Memory B cell (primary cell): ENCODE data around the gene EPN2.

Experiments used
- ATAC-seq: fragments of 150-1000 bp; cut with Tn5 transposase; 2 replicates; pipeline ENCODE4 v1.10.0; 2021; ENCODE audit warnings: low read depth, mild to moderate bottlenecking, moderate library complexity
- DNase-seq, 2 donors: peaks; one replicate each; pipeline ENCODE4 v3.0.0; 2022; ENCODE audit warnings: low spot score in 2 of 2
- H3K27ac Mint-ChIP-seq: one replicate; pipeline ENCODE4 v1.8.0; 2022; ENCODE audit warnings: mild to moderate bottlenecking, moderate library complexity, mixed read lengths
- H3K27me3 Mint-ChIP-seq: one replicate; pipeline ENCODE4 v1.8.0; 2022; ENCODE audit warnings: mixed read lengths
- H3K36me3 Mint-ChIP-seq: one replicate; pipeline ENCODE4 v1.8.0; 2022; ENCODE audit warnings: mild to moderate bottlenecking, mixed read lengths
- H3K4me1 Mint-ChIP-seq: one replicate; pipeline ENCODE4 v1.8.0; 2022; ENCODE audit warnings: mixed read lengths
- H3K4me3 Mint-ChIP-seq: one replicate; pipeline ENCODE4 v1.8.0; 2022; ENCODE audit warnings: mild to moderate bottlenecking, moderate library complexity, mixed read lengths
- H3K9me3 Mint-ChIP-seq: one replicate; pipeline ENCODE4 v1.8.0; 2022; ENCODE audit warnings: mixed read lengths

Gene EPN2

GRCh38 chr17:19285213-19285900 is 48.2 kb downstream of the EPN2 start:
- Mint-ChIP-seq H3K27me3 (no peaks in the 10 kb centered on the region), H3K27ac (no peak overlapping the region), H3K4me3 (no peak overlapping the region), H3K36me3 (peaks cover 17% of the 10 kb centered on the region), H3K9me3 (no peaks in the 10 kb centered on the region), H3K4me1 (peaks cover 13% of the 10 kb centered on the region)
- no peak for DNase-seq
- no peak for ATAC-seq

- peaks cover 19% of the 10 kb centered on the region for H3K36me3 Mint-ChIP-seq
- H3K4me1 Mint-ChIP-seq: peaks cover 13% of the 10 kb centered on the region
- no peaks in the 10 kb centered on the region for H3K9me3 Mint-ChIP-seq
- H3K27ac Mint-ChIP-seq: no peak overlapping the region
- ATAC-seq: no peak
- no peak for DNase-seq
- no peaks in the 10 kb centered on the region for H3K27me3 Mint-ChIP-seq
- H3K4me3 Mint-ChIP-seq: no peak overlapping the region
These were observed 49.7 kb downstream of the EPN2 start for GRCh38 chr17:19286751-19287341.

GRCh38 chr17:19287651-19288050 is 50.5 kb downstream of the EPN2 start:
- Mint-ChIP-seq H3K4me3 (no peak overlapping the region), H3K4me1 (peaks cover 13% of the 10 kb centered on the region), H3K27ac (no peak overlapping the region), H3K27me3 (no peaks in the 10 kb centered on the region), H3K9me3 (no peaks in the 10 kb centered on the region), H3K36me3 (peaks cover 19% of the 10 kb centered on the region)
- no peak for ATAC-seq
- DNase-seq: no peak

- no peaks in the 10 kb centered on the region for H3K9me3 Mint-ChIP-seq
- no peak for DNase-seq
- no peak overlapping the region for H3K27ac Mint-ChIP-seq
- H3K4me1 Mint-ChIP-seq: peaks cover 13% of the 10 kb centered on the region
- no peaks in the 10 kb centered on the region for H3K27me3 Mint-ChIP-seq
- H3K36me3 Mint-ChIP-seq: peaks cover 19% of the 10 kb centered on the region
- H3K4me3 Mint-ChIP-seq: no peak overlapping the region
- no peak for ATAC-seq
These were observed 51.3 kb downstream of the EPN2 start for GRCh38 chr17:19288453-19288852.

- Mint-ChIP-seq H3K4me3 (no peak overlapping the region), H3K36me3 (peaks cover 19% of the 10 kb centered on the region), H3K4me1 (peaks cover 5% of the 10 kb centered on the region), H3K27ac (no peak overlapping the region), H3K9me3 (no peaks in the 10 kb centered on the region), H3K27me3 (no peaks in the 10 kb centered on the region)
- ATAC-seq: no peak
- DNase-seq: no peak
These were observed 53.0 kb downstream of the EPN2 start for GRCh38 chr17:19290066-19290705.

GRCh38 chr17:19291646-19292376 is 54.6 kb downstream of the EPN2 start:
- peaks cover 19% of the 10 kb centered on the region for H3K36me3 Mint-ChIP-seq
- H3K27me3 Mint-ChIP-seq: no peaks in the 10 kb centered on the region
- H3K4me3 Mint-ChIP-seq: no peak overlapping the region
- ATAC-seq (no peak), DNase-seq (no peak)
- H3K27ac Mint-ChIP-seq: no peak overlapping the region
- peaks cover 6% of the 10 kb centered on the region for H3K4me1 Mint-ChIP-seq
- H3K9me3 Mint-ChIP-seq: no peaks in the 10 kb centered on the region

- H3K27me3 Mint-ChIP-seq: no peaks in the 10 kb centered on the region
These were observed 55.2 kb downstream of the EPN2 start for GRCh38 chr17:19292377-19292711.

GRCh38 chr17:19294443-19294842 is 57.3 kb downstream of the EPN2 start:
- DNase-seq (no peak), ATAC-seq (no peak)
- Mint-ChIP-seq H3K4me1 (peaks cover 8% of the 10 kb centered on the region), H3K36me3 (peaks cover 7% of the 10 kb centered on the region), H3K27ac (no peak overlapping the region), H3K9me3 (no peaks in the 10 kb centered on the region), H3K27me3 (no peaks in the 10 kb centered on the region), H3K4me3 (no peak overlapping the region)

More at GRCh38 chr17:19292377-19292711, 55.2 kb downstream of the EPN2 start:
- Mint-ChIP-seq H3K27ac (no peak overlapping the region), H3K4me1 (peaks cover 8% of the 10 kb centered on the region), H3K9me3 (no peaks in the 10 kb centered on the region), H3K36me3 (peaks cover 19% of the 10 kb centered on the region), H3K4me3 (no peak overlapping the region)
- no peak for DNase-seq
- ATAC-seq: no peak

- ATAC-seq (no peak), DNase-seq (no peak)
- Mint-ChIP-seq H3K36me3 (peaks cover 7% of the 10 kb centered on the region), H3K27me3 (no peaks in the 10 kb centered on the region), H3K9me3 (no peaks in the 10 kb centered on the region), H3K4me3 (no peak overlapping the region), H3K4me1 (peaks cover 8% of the 10 kb centered on the region), H3K27ac (no peak overlapping the region)
These were observed 58.4 kb downstream of the EPN2 start for GRCh38 chr17:19295473-19296135.

- no peak for DNase-seq
- Mint-ChIP-seq H3K27ac (no peak overlapping the region), H3K4me1 (peaks cover 8% of the 10 kb centered on the region), H3K9me3 (no peaks in the 10 kb centered on the region), H3K4me3 (no peak overlapping the region), H3K36me3 (peaks cover 2% of the 10 kb centered on the region), H3K27me3 (no peaks in the 10 kb centered on the region)
- no peak for ATAC-seq
These were observed 59.9 kb downstream of the EPN2 start for GRCh38 chr17:19296786-19297778.

GRCh38 chr17:19298569-19299213 is 61.5 kb downstream of the EPN2 start:
- Mint-ChIP-seq H3K27ac (no peak overlapping the region), H3K27me3 (no peaks in the 10 kb centered on the region), H3K4me1 (peaks cover 20% of the 10 kb centered on the region), H3K4me3 (no peak overlapping the region), H3K9me3 (no peaks in the 10 kb centered on the region), H3K36me3 (peaks cover 2% of the 10 kb centered on the region)
- ATAC-seq (no peak), DNase-seq (no peak)

GRCh38 chr17:19299214-19299747 is 62.1 kb downstream of the EPN2 start:
- H3K4me1 Mint-ChIP-seq: peaks cover 24% of the 10 kb centered on the region
- H3K27me3 Mint-ChIP-seq: no peaks in the 10 kb centered on the region
- H3K9me3 Mint-ChIP-seq: no peaks in the 10 kb centered on the region

More at GRCh38 chr17:19299214-19299747, 62.1 kb downstream of the EPN2 start:
- H3K27ac Mint-ChIP-seq: no peak overlapping the region
- ATAC-seq (no peak), DNase-seq (no peak)
- no peak overlapping the region for H3K4me3 Mint-ChIP-seq
- peaks cover 2% of the 10 kb centered on the region for H3K36me3 Mint-ChIP-seq
